IMR-90 (cell line): ENCODE measurements around the gene NOS3. TPM values are rescaled to one million over a fixed set of nuclear protein-coding genes. Genes with fewer than 3 reads are reported as not detected.
A peak's percentile ranks its signal among the peaks of the same experiment; 100 is the strongest.

Experiments used
- ATAC-seq: fragments of 200-7000 bp; cut with Tn5 transposase; 2 replicates; pipeline ENCODE4 v1.9.1; 2020; ENCODE audit warnings: low read depth, mild to moderate bottlenecking, moderate library complexity
- BruUV-seq: library from RNA; stranded (reverse); fragments of 400-500 nt; replicated peaks from 2 replicates; lab custom pipeline; 2021; lab: Mats Ljungman, UMichigan
- CTCF ChIA-PET: fragments of 300-600 bp; formaldehyde crosslinking; extraction: SDS; loops from one replicate; lab custom pipeline; 2021; ENCODE audit warnings: antibody characterized with exemption; lab: Yijun Ruan, JAX
- POLR2A ChIA-PET: fragments of 300-600 bp; sonication (Branson Sonifier 250); formaldehyde crosslinking; loops from one replicate; lab custom pipeline; 2022; ENCODE audit warnings: antibody characterized with exemption; ENCODE audit not compliant: unreplicated experiment; lab: Charles Lee
- DNase-seq: peaks from one replicate; pipeline ENCODE4 v3.0.0; 2013
- H2AFZ ChIP-seq: replicated peaks from 2 replicates; pipeline ENCODE3; 2013; ENCODE audit warnings: low read length, mild to moderate bottlenecking; ENCODE audit not compliant: poor library complexity
- H2AK5ac ChIP-seq: 2 replicates; pipeline ENCODE4 v1.6.1; 2013; ENCODE audit warnings: low read depth, low read length, inconsistent platforms
- H2AK9ac ChIP-seq: replicated peaks from 2 replicates; pipeline ENCODE3; 2013; ENCODE audit warnings: mild to moderate bottlenecking, low read depth, low read length, moderate library complexity; ENCODE audit not compliant: poor library complexity
- H2BK120ac ChIP-seq: 2 replicates; pipeline ENCODE4 v1.6.1; 2013; ENCODE audit warnings: low read depth, low read length, inconsistent platforms
- H2BK15ac ChIP-seq: 3 replicates; pipeline ENCODE4 v1.6.1; 2013; ENCODE audit warnings: low read depth, low read length, inconsistent platforms
- H2BK20ac ChIP-seq: 2 replicates; pipeline ENCODE4 v1.6.1; 2013; ENCODE audit warnings: low read depth, mild to moderate bottlenecking, inconsistent platforms, low read length, moderate library complexity
- H2BK5ac ChIP-seq: 2 replicates; pipeline ENCODE4 v1.6.1; 2013; ENCODE audit warnings: mild to moderate bottlenecking, low read depth, low read length, inconsistent platforms; ENCODE audit not compliant: poor library complexity, severe bottlenecking
- H3K14ac ChIP-seq: replicated peaks from 2 replicates; pipeline ENCODE4 v1.6.1; 2013; ENCODE audit warnings: low read depth, low read length, inconsistent platforms
- H3K18ac ChIP-seq: 2 replicates; pipeline ENCODE4 v1.6.1; 2013; ENCODE audit warnings: low read depth, low read length, control low read depth
- H3K23ac ChIP-seq: 2 replicates; pipeline ENCODE4 v1.6.1; 2013; ENCODE audit warnings: low read depth, low read length, inconsistent platforms
- H3K27ac ChIP-seq: 2 replicates; pipeline ENCODE4 v1.5.1; 2013; ENCODE audit warnings: mild to moderate bottlenecking, control low read depth, low read length; ENCODE audit not compliant: insufficient read depth
- H3K27me3 ChIP-seq: 2 replicates; pipeline ENCODE4 v1.6.1; 2013; ENCODE audit warnings: low read length; ENCODE audit not compliant: control insufficient read depth, insufficient read depth
- H3K36me3 ChIP-seq: 2 replicates; pipeline ENCODE4 v1.6.1; 2013; ENCODE audit warnings: low read length, mixed read lengths; ENCODE audit not compliant: control insufficient read depth, insufficient read depth
- H3K4ac ChIP-seq: 2 replicates; pipeline ENCODE4 v1.6.1; 2013; ENCODE audit warnings: low read depth, low read length, inconsistent platforms
- H3K4me1 ChIP-seq: 2 replicates; pipeline ENCODE4 v1.6.1; 2013; ENCODE audit warnings: low read length, mixed read lengths; ENCODE audit not compliant: control insufficient read depth, insufficient read depth
- H3K4me2 ChIP-seq: 2 replicates; pipeline ENCODE4 v1.6.1; 2013; ENCODE audit warnings: low read depth, mild to moderate bottlenecking, control low read depth, low read length, moderate library complexity
- H3K4me3 ChIP-seq: 2 replicates; pipeline ENCODE4 v1.5.1; 2013; ENCODE audit warnings: low read depth, mild to moderate bottlenecking, control low read depth, low read length, moderate library complexity; ENCODE audit not compliant: insufficient read depth
- H3K56ac ChIP-seq: 2 replicates; pipeline ENCODE4 v1.6.1; 2013; ENCODE audit warnings: low read length, inconsistent platforms; ENCODE audit not compliant: insufficient read depth; ENCODE audit errors: extremely low read depth
- H3K79me1 ChIP-seq, 2 experiments: 2 replicates each; pipeline ENCODE4 v1.6.1; 2013; ENCODE audit warnings: low read length in 2 of 2, inconsistent platforms in 1 of 2, low read depth in 1 of 2
- H3K9ac ChIP-seq: 2 replicates; pipeline ENCODE4 v1.6.1; 2013; ENCODE audit warnings: low read depth, low read length, control low read depth
- H3K9me1 ChIP-seq: 2 replicates; pipeline ENCODE4 v1.6.1; 2013; ENCODE audit warnings: low read length, inconsistent platforms; ENCODE audit not compliant: insufficient read depth
- H3K9me3 ChIP-seq: 2 replicates; pipeline ENCODE4 v1.6.1; 2013; ENCODE audit warnings: low read length; ENCODE audit not compliant: control insufficient read depth, insufficient read depth
- H4K20me1 ChIP-seq: 2 replicates; pipeline ENCODE4 v1.6.1; 2013; ENCODE audit warnings: low read length, inconsistent platforms; ENCODE audit not compliant: insufficient read depth
- H4K5ac ChIP-seq: 2 replicates; pipeline ENCODE4 v1.6.1; 2013; ENCODE audit warnings: mild to moderate bottlenecking, low read depth, low read length, control low read depth
- H4K8ac ChIP-seq, 2 experiments: 2 replicates each; pipeline ENCODE4 v1.6.1; 2013; ENCODE audit warnings: low read depth in 2 of 2, low read length in 2 of 2, control low read depth in 1 of 2, inconsistent platforms in 1 of 2
- H4K91ac ChIP-seq: 2 replicates; pipeline ENCODE4 v1.6.1; 2013; ENCODE audit warnings: low read depth, low read length, inconsistent platforms; ENCODE audit not compliant: insufficient read depth
- BHLHE40 ChIP-seq: fragments of 150-350 bp; IDR thresholded peaks from 2 replicates; pipeline ENCODE4 v1.6.1; 2016; ENCODE audit warnings: mild to moderate bottlenecking, low read depth, low read length
- MAFK ChIP-seq: IDR thresholded peaks from 2 replicates; pipeline ENCODE4 v1.6.1; 2012; ENCODE audit warnings: low read depth, low read length, improper control_type of control experiment
- NFE2L2 ChIP-seq: fragments of 150-350 bp; IDR thresholded peaks from 2 replicates; pipeline ENCODE4 v1.6.1; 2016; ENCODE audit warnings: low read depth, mild to moderate bottlenecking, low read length
- RAD21 ChIP-seq: IDR thresholded peaks from 2 replicates; pipeline ENCODE4 v1.6.1; 2012; ENCODE audit warnings: low read length, improper control_type of control experiment
- WGBS, 2 experiments: methylation state at CpG; one replicate each; pipeline versions ENCODE4 v1.1.5 to v1.1.7; 2013; ENCODE audit warnings: missing lambda C conversion rate in 2 of 2; ENCODE audit not compliant: insufficient read length in 1 of 2; ENCODE audit errors: extremely low coverage in 2 of 2; 5-methylcytosine and 5-hydroxymethylcytosine counted together
- dilution Hi-C: fragments of 300-500 bp; cut with HindIII; formaldehyde crosslinking; loops from one replicate; pipeline ENCODE4 v1.14.3; 2018; ENCODE audit warnings: low sequenced_read_pairs; ENCODE audit not compliant: unreplicated experiment
- in situ Hi-C: fragments of 300-500 bp; cut with MboI; formaldehyde crosslinking; loops from 3 replicates; pipeline ENCODE4 v1.14.3; 2019; ENCODE audit warnings: low sequenced_read_pairs, inconsistent platforms, mixed read lengths
- intact Hi-C: fragments of 100-400 bp; cut with micrococcal nuclease; formaldehyde crosslinking; loops from 2 replicates; pipeline ENCODE4 v1.10.0; 2022
- polyA plus RNA-seq, 3 experiments: library from polyadenylated mRNA; depleted of rRNA; stranded (reverse); fragments of >200 nt; gene quantifications; 2 replicates each; pipeline ENCODE4 v1.2.3, GENCODE V29; 2012; ENCODE audit warnings: low replicate concordance in 1 of 3
- total RNA-seq: library from RNA; depleted of rRNA; stranded (reverse); fragments of >200 nt; gene quantifications from 2 replicates; pipeline ENCODE4 v1.2.3, GENCODE V29; 2012

NOS3 gene
- total and polyA plus RNA-seq, 2 of the 4 experiments (the other 2 are of a cell fraction) = 0.72 to 2.0 TPM

DNA sequence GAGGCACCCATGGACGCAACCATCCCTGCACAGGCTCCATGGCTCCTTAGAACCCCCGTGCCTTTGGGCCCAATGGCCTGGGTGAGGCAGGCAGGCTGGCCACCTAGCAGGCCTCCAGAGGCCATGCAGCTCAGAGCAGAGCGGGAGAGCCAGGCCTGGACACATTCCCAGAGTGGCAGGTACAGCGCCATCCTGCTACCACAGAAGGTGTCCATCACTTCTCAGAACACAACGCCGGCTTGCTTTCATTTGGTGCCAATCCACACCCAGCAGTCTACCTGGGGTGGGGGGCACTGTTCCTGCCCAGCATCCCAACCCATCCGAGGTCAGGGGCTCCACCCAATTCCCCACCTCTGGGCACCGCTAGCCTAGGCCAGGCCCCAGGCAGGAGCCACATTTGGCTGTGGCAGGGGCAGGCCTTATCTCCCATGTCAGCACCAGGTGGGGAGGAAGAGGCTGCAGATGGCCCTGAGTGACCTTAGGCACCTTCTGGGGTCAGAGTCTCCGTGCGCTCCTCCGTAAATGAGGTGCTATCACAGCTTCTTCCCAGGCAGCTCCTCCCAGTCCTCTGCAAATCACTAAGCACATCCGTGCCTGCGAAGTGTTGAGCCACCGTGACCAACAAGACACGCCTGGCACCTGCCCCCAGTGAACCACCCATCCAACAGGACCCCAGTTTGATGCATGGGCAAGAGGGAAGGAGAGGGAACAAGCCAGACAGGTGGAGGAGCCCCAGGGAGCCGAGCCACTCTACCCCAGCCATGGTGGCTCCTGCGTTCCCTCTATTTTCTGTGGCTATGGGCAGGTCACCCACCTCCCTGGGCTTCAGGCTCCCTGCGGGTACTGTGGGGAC lies 26.9 kb upstream of the NOS3 start:
- dilution Hi-C loops = no loop called here
- H3K4me1 ChIP-seq = peaks cover 13% of the 10 kb centered on the region; the same call in 1 of the 2 replicates

More for the DNA sequence above, 26.9 kb upstream of the NOS3 start:
- in situ Hi-C loops = no loop called here
- no peak for DNase-seq
- Histone ChIP-seq H3K9ac (no peak overlapping the region), H3K9me1 (no peaks in the 10 kb centered on the region), H3K36me3 (no peaks in the 10 kb centered on the region; the same call in 1 of the 2 replicates), H3K56ac (no peak overlapping the region), H3K18ac (no peak overlapping the region), H2BK20ac (no peak overlapping the region), H3K4ac (no peak overlapping the region), H3K9me3 (no peaks in the 10 kb centered on the region), H2AFZ (peak overlapping the region; percentile 26), H3K4me3 (no peak overlapping the region), H3K27me3 (peaks cover 4% of the 10 kb centered on the region), H3K14ac (no peak overlapping the region), H4K5ac (no peak overlapping the region), H2BK120ac (no peak overlapping the region), H3K79me1 (no peaks in the 10 kb centered on the region), H3K27ac (no peak overlapping the region), H4K91ac (no peak overlapping the region), H4K20me1 (no peaks in the 10 kb centered on the region), H3K4me2 (no peak overlapping the region), H2BK5ac (no peak overlapping the region), H2AK9ac (no peak overlapping the region), H4K8ac (no peak overlapping the region), H2BK15ac (no peak overlapping the region), H2AK5ac (no peak overlapping the region), H3K23ac (no peak overlapping the region)
- no TSS peak for BruUV-seq
- TF ChIP-seq MAFK (no peak), BHLHE40 (no peak), RAD21 (no peak), NFE2L2 (no peak)
- ChIA-PET POLR2A (no interaction called here), CTCF (interaction anchor here (0.6 to 2.4 kb wide), 6 partner anchors 10 to 194 kb away, joined by 3 to 18 read pairs (median 4); no protein-coding TSS in a partner anchor)
- no peak for ATAC-seq
- 79% methylated on average over 4 of the region's 18 CpGs; no CpG with 5 or more reads in 1 of the 2 experiments for WGBS, 2 experiments
- intact Hi-C loops = loop anchor here (1.0 to 2.0 kb wide), 4 partner anchors 22 to 209 kb away; no protein-coding TSS in a partner anchor
